Stimulated activated CD8-positive, alpha-beta memory T cell treated with anti-CD3 and anti-CD28 coated beads, Interleukin-7, amount 100 ng/mL, for 24 hours (primary cell): ENCODE data around the gene GALR3.
"Not testable (repeated sequence)": the region's sequence is repeated elsewhere in the genome, so short reads cannot be mapped to it uniquely, and the experiment has no call there.

Source experiments
- DNase-seq: peaks from one replicate; pipeline ENCODE4 v3.0.0-alpha.2; 2020; ENCODE audit warnings: low read depth

The GALR3 gene, protein sequence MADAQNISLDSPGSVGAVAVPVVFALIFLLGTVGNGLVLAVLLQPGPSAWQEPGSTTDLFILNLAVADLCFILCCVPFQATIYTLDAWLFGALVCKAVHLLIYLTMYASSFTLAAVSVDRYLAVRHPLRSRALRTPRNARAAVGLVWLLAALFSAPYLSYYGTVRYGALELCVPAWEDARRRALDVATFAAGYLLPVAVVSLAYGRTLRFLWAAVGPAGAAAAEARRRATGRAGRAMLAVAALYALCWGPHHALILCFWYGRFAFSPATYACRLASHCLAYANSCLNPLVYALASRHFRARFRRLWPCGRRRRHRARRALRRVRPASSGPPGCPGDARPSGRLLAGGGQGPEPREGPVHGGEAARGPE

DNA sequence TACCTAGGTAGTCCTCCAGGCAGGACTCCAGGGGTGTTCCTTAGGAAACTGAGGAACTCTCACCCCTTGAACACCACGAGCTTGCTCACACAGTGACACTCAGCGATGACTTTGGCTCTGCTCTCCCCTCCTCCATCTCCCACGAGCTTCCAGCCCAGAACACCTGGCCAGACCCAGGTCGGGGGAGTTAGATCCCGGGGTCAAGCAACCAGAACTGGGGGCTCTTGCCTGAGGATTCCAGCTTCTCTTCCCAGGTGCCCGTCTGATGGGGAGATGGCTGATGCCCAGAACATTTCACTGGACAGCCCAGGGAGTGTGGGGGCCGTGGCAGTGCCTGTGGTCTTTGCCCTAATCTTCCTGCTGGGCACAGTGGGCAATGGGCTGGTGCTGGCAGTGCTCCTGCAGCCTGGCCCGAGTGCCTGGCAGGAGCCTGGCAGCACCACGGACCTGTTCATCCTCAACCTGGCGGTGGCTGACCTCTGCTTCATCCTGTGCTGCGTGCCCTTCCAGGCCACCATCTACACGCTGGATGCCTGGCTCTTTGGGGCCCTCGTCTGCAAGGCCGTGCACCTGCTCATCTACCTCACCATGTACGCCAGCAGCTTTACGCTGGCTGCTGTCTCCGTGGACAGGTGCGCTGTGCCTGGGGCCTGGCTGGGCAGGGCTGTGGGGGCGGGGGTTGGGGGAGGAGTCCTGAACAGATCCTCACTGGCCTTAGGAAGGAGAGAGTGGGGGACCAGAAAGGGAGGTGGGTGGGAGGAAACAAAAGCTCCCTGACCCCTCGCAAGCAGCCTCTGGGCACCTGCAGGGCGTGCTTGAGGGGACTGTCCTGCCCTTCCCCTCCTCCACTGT is at the start of gene GALR3:
GALR3 (plus strand) TSS at position 249 of the 852 bp plus-strand sequence; CDS start at position 274, 25 bp downstream.
- no peak for DNase-seq

DNA sequence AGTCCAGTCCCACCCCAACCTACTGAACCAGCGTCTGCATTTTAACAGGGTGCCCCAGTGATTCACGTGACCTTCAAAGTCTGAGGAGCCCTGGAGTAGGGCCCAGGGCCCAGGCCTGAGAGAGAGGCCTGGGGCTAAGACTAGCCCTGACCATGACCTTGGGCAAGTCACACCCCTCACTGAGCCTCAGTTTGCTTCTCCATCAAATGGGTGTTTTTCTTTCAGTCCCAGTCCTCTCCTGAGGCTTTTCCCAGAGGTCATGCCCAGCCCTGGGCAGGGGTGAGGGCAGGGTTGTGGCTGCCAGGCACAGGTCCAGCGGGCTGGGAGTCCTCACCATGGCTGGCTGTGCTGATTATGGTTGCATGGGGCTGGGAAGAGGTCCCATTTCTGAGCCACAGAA is 48.5 kb upstream of the GALR3 start:
- DNase-seq, result no peak

DNA sequence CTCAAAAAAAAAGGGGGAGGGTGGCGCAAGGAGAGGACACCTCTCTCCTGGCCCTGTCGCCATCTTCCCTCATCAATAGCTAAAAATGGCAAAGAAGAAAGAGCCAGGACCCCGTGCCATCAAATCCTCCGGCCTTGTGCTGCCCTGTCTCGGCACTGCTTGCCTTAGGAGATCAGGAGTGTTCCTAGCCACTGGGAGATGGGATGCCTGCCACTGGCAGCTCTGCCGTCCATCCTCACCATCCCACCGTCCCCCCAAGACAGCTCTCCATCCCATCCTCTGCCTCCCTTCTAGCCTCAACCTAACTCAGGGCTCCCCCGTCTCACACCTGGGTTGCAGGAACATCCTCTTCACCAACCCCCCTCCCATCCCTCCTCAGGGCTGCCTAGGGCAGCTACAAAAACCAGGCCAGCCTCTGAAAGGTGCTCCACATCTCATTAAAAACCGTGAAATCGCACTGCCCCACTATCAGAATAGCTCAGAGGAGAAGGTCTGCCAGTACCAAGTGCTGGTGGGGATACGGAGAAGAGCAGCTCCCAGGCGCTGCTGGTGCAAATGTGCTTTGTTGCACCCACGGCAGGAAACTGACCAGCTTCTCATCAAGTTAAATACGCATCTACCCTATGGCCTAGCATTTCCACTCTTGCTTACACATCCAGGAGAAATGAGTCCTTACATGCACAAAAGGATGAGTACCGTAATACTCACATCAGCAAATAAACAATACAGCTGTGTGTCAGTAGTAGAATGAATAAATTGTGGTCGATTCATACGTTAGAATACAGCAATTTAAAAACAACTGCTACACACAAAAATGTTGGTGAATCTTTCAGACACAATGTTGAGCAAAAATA is 47.2 kb upstream of the GALR3 start:
- DNase-seq, result no peak

DNA sequence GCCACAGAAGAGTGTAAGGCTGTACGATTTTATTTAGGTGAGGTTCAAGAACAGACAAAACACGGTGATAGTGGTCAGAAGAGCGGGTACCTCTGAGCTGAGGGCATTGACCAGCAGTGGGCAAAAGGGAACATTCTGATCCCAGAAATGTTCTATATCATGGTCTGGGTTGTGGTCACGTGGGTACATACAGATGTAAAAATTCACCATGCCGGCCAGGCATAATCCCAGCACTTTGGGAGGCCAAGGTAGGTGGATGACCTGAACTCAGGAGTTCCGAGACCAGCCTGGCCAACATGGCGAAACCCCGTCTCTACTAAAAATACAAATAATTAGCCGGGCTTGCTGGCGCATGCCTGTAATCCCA is 46.6 kb upstream of the GALR3 start:
- no peak for DNase-seq

DNA sequence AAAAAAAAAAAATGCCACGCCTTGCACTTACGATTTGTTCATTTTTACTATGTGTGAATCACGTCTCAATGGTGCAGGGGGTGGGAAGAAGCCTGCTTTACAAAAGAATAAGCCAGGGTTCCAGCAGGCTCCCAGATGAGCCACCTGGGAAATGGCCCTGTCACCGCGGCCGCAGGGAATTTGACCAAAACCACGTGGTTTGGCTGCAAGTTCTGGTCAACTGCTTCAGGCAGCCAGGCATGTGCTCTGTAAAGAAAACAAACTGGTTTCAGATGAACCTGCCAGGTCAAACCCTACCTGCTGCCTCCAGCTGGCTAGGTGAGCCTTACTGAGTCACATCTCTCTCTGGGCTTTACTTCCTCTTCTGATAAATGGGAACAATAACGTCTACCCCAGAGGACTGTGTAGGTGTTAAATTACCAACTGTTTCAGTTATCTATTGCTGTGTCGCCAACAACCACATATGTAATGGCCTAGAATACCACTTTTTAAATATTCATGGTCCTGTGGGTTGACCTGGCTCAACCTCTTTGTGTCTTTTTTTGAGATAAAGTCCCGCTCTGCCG is 46.0 kb upstream of the GALR3 start:
- no peak for DNase-seq

DNA sequence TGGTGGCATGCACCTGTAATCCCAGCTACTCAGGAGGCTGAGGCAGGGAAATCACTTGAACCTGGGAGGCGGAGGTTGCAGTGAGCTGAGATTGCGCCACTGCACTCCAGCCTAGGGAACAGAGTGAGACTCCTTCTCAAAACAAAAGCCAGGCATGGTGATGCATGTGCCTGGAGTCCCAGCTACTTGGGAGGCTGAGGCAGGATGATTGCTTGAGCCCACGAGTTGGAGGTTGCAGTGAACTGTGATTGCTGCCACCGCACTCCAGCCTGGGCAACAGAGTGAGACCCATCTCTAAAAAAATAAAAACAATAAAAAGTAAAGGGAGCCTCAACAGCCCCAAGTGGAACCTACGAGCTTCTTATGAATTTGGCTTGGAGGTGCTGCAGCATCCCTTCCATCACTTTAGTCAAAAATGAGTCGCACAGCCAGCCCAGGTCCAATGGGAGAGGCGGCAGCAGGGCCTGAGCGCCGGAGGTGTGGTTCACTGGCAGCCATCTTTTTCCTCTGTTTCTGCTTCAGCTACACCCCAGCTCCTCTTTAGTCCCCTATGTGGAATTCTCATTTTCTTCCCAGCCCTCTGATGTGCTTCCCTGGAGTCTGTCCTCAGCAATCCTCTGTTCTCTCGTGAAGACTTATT is 44.7 kb upstream of the GALR3 start:
- DNase-seq, result no peak

DNA sequence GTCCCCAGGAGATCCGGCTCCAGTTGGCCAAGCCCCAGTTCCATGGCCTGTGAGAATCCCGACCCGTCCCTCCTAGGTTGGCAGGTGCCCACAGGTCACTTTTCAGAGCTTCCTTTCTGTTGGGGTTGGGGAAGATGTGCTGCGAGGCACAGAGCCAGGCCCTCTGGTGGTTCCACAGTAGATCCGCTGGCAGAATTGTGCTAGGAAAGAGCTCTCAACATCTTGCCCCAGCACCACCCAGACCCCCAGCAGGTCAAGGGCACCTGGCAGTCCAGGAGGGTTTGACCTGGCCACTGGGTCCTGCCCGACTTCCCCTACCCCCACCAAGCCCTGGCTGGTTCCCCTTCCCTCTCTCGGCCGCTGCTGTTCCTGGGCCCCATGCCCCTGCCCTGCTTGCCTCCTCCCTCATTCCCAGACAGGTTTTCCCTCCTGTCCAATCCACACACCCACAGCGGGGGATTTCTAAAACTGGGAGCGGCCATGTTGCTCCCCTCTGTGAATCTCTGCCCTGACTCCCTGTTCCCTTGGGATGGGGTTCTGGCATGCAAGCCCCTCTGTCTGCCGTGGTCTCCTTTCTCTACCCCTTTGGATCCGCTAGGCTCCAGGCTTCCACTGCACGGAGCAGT is 41.6 kb upstream of the GALR3 start:
- no peak for DNase-seq

DNA sequence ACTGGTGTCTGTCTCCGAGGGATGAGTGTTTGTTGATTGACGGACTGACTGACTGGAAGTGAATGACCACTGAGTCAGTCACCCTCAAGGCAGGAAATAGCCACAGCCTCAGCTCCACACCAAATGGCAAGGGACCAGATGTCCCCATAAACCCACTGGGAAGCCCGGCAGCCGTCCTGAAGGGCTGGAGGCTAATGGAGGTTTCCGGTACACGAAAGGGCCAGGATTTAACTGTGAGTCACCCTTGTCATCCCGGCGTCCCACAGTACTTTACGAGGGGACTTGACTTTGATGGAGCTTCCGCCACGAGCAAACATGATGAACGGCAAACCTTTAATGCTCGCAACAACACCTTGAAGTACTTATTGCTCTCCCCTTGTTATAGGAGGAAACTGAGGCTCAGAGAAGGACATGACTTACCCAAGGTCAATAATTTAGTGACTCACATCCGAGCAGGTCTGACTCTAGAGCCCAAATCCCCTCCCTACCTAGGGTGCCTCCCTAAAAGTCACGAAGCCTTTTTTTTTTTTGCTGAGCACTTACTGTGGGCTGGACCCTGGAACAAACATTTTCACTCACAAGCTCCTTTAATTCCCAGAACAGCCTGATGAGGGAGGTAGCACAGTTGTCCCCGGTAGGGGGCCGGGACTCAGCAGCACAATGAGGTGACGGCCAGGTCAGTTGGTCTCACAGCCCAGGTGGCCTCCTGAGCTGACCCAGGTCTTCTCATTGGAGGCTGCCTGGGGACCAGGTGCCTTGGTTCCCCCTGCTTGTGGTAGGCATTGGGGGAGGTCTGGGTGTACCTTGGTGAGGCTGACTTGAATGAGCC is 40.6 kb upstream of the GALR3 start:
- no peak for DNase-seq

DNA sequence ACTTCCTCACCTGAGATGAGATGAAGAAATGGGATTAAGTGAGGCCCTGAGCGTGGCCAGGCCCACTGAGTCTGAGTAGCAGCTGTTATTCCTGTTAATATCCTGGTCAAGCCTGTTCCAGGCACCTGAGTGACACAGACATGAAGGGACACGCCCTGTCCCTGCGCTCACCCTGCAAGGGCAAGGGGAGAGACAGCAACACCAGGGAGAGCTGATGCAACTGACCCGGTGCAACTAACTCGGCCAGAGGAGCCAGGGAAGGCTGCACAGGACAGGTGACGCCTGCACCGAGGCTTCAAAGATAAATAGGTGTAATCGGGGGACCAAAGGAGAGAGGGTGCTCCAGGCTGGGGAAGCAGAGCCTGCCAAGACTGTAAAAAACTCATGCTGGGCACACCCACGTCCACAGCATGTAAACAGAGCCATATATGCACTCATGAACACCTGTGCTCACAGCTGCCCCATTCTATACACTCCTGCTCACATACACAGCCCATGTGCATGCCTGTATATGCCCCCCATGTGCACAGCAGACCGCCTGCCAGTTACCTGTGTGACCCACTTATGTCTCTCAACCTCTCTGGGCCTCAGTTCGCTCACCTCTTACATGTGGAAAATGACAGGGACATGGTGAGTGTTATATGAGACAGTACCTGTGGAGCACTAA is 38.2 kb upstream of the GALR3 start:
- DNase-seq, result no peak

DNA sequence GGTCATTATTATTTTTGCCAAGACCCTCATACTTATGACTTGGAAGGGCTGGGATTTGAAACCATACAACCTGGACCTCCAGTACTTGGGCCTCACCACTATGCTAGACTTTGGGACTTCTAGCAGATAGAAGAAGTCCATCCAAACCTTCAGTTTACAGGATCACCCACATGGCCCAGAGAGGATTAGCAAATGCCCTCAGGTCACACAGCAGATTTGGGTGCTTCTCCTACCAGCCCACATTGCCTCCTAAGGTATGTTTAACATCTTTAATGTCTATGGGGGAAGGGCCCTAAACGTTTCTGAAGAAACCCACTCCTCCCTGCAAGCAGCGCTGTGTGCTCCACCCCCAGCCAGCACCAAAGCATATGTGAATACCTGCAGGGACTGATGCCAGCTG is 32.9 kb upstream of the GALR3 start:
- no peak for DNase-seq

DNA sequence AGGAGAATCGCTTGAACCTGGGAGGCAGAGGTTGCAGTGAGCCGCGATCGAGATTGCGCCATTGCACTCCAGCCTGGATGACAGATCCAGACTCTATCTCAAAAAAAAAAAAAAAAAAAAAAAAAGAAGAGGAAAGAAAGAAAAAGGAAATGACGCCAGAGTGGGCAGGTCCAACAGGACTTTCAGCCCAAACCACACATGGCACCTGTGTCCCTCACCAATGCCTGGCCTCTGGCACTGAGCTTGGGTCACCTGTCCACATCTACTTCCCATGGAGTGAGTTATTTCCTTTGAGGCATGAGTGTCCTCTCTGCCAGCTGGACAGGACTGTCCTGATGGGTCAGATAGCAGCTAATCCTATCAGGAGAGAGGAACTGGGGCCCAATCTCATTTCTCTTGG is 30.7 kb upstream of the GALR3 start:
- DNase-seq, result no peak

DNA sequence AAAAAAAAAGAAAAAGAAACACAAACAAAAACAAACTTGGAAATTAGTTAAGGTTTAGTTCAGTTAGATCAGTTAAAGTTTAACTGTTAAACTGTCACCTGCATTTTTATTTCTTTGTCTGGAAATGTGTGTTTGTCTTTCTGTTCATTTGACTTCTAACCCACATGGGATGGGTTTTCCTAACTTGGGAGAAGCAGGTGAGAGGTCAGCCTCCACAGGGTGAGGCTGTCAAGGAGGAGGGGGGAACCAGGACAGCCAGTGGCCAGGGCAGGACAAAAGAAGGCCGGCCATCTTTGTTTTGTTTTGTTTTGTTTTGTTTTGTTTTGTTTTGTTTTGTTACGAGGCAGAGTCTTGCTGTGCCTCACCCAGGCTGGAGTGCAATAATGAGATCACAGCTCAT is 28.8 kb upstream of the GALR3 start:
- DNase-seq, result no peak

DNA sequence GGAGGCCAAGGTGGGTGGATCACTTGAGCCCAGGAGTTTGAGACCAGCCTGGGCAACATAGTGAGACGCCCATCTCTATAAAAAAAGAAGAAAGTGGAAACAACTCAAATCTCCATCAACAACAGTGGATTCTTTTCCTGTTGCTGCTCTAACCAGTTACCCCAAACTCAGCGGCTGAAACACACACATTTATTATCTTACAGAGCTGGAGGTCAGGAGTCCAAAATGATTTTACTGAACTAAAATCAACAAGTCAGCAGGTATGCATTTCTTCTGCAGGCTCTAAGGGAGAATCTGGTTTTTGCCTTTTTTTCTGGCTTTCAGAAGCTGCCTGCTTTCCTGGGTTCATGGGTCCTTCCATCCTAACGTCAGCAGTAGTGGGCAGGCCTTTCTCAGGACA is 27.1 kb upstream of the GALR3 start:
- DNase-seq, result no peak

DNA sequence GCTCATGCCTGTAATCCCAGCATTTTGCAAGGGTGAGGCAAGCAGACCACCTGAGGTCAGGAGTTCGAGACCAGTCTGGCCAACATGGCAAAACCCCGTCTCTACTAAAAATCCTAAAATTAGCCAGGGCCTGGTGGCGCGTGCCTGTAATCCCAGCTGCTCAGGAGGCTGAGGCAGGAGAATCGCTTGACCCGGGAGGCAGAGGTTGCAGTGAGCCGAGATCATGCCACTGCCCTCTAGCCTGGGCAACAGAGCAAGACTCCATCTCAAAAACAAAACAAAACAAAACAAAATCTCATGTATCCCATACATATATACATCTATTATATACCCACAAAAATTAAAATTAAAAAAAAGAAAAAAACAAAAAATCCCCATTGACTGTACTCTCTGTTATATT is 25.9 kb upstream of the GALR3 start:
- not testable (repeated sequence) for DNase-seq

DNA sequence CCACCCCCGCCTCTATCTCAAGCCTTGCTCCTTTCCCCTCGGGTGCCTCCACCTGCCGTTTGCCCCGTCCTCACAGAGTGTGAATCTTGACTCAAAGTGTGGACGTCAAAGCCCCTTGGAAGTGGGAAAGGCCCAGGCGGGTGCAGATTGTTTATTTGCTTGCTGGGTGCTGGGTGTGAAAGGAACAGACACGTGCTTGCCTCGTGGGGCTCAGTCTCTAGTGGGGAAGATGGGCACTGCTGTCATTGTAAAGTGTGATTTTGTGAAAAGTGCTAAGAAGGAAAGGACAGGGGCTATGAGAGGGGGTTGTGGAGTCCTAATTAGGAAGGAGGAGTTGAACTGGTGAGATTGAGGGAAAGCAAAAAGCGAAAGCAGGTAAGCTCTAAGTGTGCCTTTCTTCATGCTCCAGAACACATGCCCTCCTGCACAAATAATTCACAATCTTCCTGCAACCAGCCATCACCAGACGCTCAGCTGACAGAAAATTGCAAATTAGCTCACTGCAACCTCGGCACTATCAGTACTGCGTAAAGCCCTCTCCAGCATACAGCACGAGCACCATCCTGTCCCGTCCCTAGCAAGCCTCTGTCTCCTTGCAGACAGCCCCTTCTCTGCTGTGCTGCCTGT is 25.2 kb upstream of the GALR3 start:
- no peak for DNase-seq

DNA sequence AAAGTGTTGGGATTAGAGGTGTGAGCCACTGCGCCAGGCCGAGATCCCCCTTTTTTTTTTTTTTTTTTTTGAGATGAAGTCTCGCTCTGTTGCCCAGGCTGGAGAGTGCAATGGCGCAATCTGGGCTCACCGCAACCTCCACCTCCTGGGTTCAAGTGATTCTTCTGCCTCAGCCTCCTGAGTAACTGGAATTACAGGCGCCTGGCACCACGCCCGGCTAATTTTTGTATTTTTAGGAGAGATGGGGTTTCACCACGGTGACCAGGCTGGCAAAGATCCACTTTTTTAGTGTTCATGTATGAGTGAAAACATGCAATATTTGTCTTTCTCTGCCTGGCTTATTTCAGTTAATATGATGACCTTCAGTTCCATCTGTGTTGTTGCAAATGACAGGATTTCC is 23.2 kb upstream of the GALR3 start:
- DNase-seq, result not testable (repeated sequence)

DNA sequence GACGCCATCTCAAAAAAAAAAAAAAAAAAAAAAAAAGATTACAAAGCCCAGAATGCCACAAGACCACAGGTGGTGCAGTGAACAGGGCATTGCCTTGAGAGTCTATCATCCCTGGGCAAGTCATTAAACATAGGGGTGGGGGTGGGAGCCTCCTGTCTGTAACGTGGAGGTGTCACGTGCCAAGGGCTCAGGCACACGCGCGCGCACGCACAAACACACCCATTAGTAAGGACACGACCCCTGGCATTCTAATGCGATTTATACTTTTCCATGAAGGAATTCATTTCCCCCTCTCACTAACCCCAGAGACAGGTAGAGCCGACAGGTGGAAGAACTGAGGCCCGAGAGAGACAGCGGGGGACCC is 21.3 kb upstream of the GALR3 start:
- DNase-seq, result no peak

DNA sequence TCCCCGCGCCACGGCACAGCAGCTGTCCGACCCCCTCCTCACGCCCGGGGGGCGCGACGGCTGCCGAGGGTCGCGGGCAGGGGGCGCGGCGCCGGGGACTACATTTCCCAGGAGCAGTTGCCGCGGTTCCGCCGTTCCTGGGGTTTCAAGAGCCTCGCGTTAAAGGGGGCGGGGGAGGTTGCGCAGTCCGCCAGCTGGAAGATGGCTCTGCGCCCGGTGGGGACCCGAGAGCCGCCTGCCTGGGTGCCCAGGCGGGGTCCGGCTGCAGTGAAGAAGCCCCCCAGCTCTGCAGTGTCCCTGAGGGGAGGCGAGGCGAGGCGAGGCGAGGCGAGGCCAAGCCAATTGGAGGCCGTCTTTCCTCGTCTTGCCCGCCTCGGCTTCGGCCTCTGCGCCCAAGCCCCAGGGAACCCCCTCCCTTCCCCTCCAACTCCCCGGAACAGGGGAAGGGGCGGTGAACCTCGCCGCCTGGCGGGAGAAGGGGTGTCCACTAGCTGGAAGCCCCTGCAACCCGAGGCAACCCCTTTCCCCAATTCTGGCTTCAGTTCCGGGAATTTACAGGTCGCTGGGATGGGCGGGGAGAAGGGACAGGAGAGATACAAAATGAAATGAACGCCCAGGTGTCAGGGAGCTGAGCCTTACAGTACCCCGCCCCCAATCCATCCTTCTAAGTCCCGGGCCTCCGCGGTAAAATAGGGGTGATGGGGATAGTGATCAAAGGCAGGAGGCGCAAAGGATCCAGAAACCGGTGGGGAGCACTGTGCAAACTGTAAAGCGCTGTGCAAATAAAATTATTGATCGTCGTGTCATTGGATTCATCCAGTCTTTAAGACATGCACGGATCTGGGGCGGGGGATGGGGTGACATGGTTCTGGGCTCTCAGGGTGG is 20.6 kb upstream of the GALR3 start:
- no peak for DNase-seq
